Motor neuron (in vitro differentiated cells): ENCODE data around the gene MAML3. TPM values are rescaled to one million over a fixed set of nuclear protein-coding genes. Genes with fewer than 3 reads are reported as not detected.
A peak's percentile ranks its signal among the peaks of the same experiment; 100 is the strongest.

Experiments
- ATAC-seq, 8 experiments: fragments of 200-7000 bp; cut with Tn5 transposase; replicated peaks in 6 of 8; 2 replicates each; pipeline ENCODE4 v1.8.0; 2021; ENCODE audit warnings: mild to moderate bottlenecking in 8 of 8, moderate library complexity in 8 of 8
- H3K27ac ChIP-seq, 2 donors: fragments of 250-450 bp; sonication (Bioruptor Pico); 2 replicates each; pipeline ENCODE4 v1.9.0; 2021; ENCODE audit warnings: antibody characterized with exemption in 2 of 2, mild to moderate bottlenecking in 2 of 2, moderate library complexity in 1 of 2
- H3K4me1 ChIP-seq, 2 donors: fragments of 250-450 bp; sonication (Bioruptor Pico); replicated peaks in 1 of 2; 2 replicates each; pipeline ENCODE4 v1.6.1; 2021; ENCODE audit warnings: antibody characterized with exemption in 2 of 2, mild to moderate bottlenecking in 2 of 2, moderate library complexity in 1 of 2
- H3K4me3 ChIP-seq, 5 donors: fragments of 250-450 bp; sonication (Bioruptor Pico); 2 replicates each; pipeline ENCODE4 v1.9.0; 2021; ENCODE audit warnings: antibody characterized with exemption in 5 of 5, mild to moderate bottlenecking in 5 of 5, moderate library complexity in 4 of 5
- WGBS, 10 experiments: fragments of 450-650 bp; shearing (Covaris generic); methylation state at CpG; one replicate each; pipeline ENCODE4 v1.0.0; 2022; 5-methylcytosine and 5-hydroxymethylcytosine counted together
- in situ Hi-C, 9 experiments: fragments of 400-800 bp; cut with MboI; loops; one replicate each; pipeline ENCODE4 v1.15.0; 2021; ENCODE audit warnings: low sequenced_read_pairs in 9 of 9, low pct_unique_long_range_greater_than_20kb in 2 of 9; ENCODE audit not compliant: unreplicated experiment in 9 of 9
- total RNA-seq, 8 experiments: library from RNA; unstranded; fragments of 300-600 nt; gene quantifications; 2 replicates each; pipeline versions ENCODE4 v1.2.3 to v1.2.4, GENCODE V29; 2022

Gene MAML3
- total RNA-seq, 8 experiments from 2014 or later: 1.7 to 24.0 (median 12.9) TPM

- in situ Hi-C loops: loop anchor here in 1 of 9 experiments (25.0 kb wide), 1 partner anchor 437 kb away; no protein-coding TSS in a partner anchor
- no peaks in the 10 kb centered on the region for H3K4me1 ChIP-seq
- WGBS, 10 experiments: 25 to 100% (median 80%) methylated on average over 1 to 2 of the region's 2 CpGs; no CpG with 5 or more reads in 1 of the 10 experiments
- H3K27ac ChIP-seq: no peak overlapping the region
- no peak for ATAC-seq
- no peak overlapping the region for H3K4me3 ChIP-seq
Measured at GRCh38 chr4:140174543-140174942, 20.6 kb upstream of the MAML3 start.

DNA sequence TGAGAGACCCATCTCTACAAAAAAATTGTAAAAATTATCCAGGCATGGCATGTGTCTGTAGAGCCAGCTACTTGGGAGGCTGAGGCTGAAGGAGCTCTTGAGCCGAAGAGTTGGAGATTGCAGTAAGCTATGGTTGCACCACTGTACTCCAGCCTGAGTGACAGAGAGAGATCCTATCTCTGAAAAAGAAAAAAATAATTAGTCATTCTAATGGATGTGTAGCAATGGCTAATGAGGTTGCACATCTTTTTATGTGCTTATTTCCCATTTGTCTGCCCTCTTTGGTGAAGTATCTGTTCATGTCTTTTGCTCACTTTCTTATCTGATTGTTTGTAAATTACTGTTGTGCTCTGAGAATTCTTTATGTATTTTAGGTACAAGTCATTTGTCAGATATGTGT lies 19.0 kb upstream of the MAML3 start:
- 89 to 100% (median 100%) methylated on average over 1 of the region's 1 CpG; no CpG with 5 or more reads in 7 of the 10 experiments for WGBS, 10 experiments
- H3K27ac ChIP-seq: no peak overlapping the region
- no peaks in the 10 kb centered on the region for H3K4me1 ChIP-seq
- no peak for ATAC-seq
- in situ Hi-C loops: loop anchor here in 1 of 9 experiments (25.0 kb wide), 1 partner anchor 436 kb away; no protein-coding TSS in a partner anchor
- no peak overlapping the region for H3K4me3 ChIP-seq

DNA sequence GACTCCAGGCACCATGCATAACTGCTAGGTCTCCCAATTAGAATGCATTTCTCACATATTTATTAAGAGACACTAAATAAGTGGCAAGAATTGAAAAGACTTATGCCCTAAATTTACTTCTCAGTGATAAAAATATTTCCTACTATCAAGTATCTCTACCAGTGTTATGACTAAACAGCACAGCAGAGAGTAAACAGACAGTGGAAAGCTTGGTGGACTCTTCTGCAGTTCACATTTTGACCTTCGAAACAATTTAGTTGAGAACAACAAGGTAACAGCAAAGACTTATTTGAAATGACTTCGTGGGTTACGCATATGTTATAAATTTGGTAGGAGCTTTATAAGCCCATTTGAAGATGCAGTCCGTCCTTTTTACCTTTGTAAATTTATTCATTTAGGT lies 16.3 kb upstream of the MAML3 start:
- H3K4me1 ChIP-seq: no peaks in the 10 kb centered on the region
- ATAC-seq: no peak
- H3K27ac ChIP-seq: no peak overlapping the region
- WGBS, 10 experiments: 69 to 100% (median 84%) methylated on average over 1 to 4 of the region's 4 CpGs
- H3K4me3 ChIP-seq: no peak overlapping the region
- in situ Hi-C loops: loop anchor here in 1 of 9 experiments (25.0 kb wide), 1 partner anchor 433 kb away; no protein-coding TSS in a partner anchor

GRCh38 chr4:140168936-140169335 lies 15.0 kb upstream of the MAML3 start:
- no peaks in the 10 kb centered on the region for H3K4me1 ChIP-seq
- no peak for ATAC-seq
- WGBS, 10 experiments: 84 to 100% (median 97%) methylated on average over 2 to 5 of the region's 5 CpGs
- no peak overlapping the region for H3K27ac ChIP-seq
- H3K4me3 ChIP-seq: no peak overlapping the region
- in situ Hi-C loops: loop anchor here in 1 of 9 experiments (25.0 kb wide), 1 partner anchor 432 kb away; no protein-coding TSS in a partner anchor

GRCh38 chr4:140168474-140168873 lies 14.5 kb upstream of the MAML3 start:
- 80 to 100% (median 100%) methylated on average over 1 of the region's 1 CpG; no CpG with 5 or more reads in 5 of the 10 experiments for WGBS, 10 experiments
- H3K4me3 ChIP-seq: no peak overlapping the region

GRCh38 chr4:140163029-140163810 lies 9.2 kb upstream of the MAML3 start:
- in situ Hi-C loops: loop anchor here in 1 of 9 experiments (25.0 kb wide), 1 partner anchor 426 kb away; no protein-coding TSS in a partner anchor
- Histone ChIP-seq H3K4me3 (no peak overlapping the region), H3K27ac (peak overlapping the region in 1 of 2 donors; percentile 21), H3K4me1 (peaks cover 0 to 6% of the 10 kb centered on the region in 2 donors)
- 0 to 92% (median 33%) methylated on average over 1 to 5 of the region's 8 CpGs; no CpG with 5 or more reads in 1 of the 10 experiments for WGBS, 10 experiments
- ATAC-seq: peak in 7 of 8 experiments; percentile 21 to 87 (median 61)

More at GRCh38 chr4:140168474-140168873, 14.5 kb upstream of the MAML3 start:
- peak in 1 of 8 experiments; percentile 33 for ATAC-seq
- Histone ChIP-seq H3K4me1 (peaks cover 0 to under 1% of the 10 kb centered on the region in 2 donors), H3K27ac (no peak overlapping the region)
- in situ Hi-C loops: loop anchor here in 1 of 9 experiments (25.0 kb wide), 1 partner anchor 431 kb away; no protein-coding TSS in a partner anchor

DNA sequence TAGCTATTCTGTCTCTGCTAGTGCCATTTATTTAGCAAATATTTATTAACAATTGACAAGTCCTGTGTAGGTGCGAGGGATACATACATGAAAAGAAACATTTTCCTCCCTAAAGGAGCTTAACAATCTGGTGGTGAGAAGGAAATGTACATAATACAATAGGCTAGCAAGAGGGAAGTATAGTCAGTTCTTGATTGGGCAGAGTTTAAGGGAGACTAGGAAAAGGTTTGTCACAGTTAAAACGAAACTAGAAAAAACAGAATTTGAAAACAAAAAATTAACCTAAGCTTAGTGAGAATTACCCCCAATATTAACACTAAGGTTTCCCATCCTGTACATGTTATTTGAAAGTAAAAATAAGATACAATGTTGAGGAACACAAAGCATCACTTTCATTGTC lies 8.6 kb upstream of the MAML3 start:
- 58 to 100% (median 85%) methylated on average over 1 to 2 of the region's 2 CpGs for WGBS, 10 experiments
- in situ Hi-C loops: loop anchor here in 1 of 9 experiments (25.0 kb wide), 1 partner anchor 425 kb away; no protein-coding TSS in a partner anchor
- peak overlapping the region in 1 of 2 donors; percentile 1 for H3K27ac ChIP-seq
- H3K4me1 ChIP-seq: peaks cover 0 to 6% of the 10 kb centered on the region in 2 donors
- ATAC-seq: no peak
- no peak overlapping the region for H3K4me3 ChIP-seq

- no peak overlapping the region for H3K4me3 ChIP-seq
- peaks cover 3 to 6% of the 10 kb centered on the region in 2 donors for H3K4me1 ChIP-seq
- in situ Hi-C loops: loop anchor here in 3 of 9 experiments (5.0 to 25.0 kb wide), 4 partner anchors 94 to 424 kb away; no protein-coding TSS in a partner anchor
- no peak for ATAC-seq
- 70 to 100% (median 86%) methylated on average over 1 to 3 of the region's 3 CpGs; no CpG with 5 or more reads in 4 of the 10 experiments for whole genome bisulfite sequencing, 10 experiments
- H3K27ac ChIP-seq: no peak overlapping the region
Measured at GRCh38 chr4:140158365-140159030, 4.5 kb upstream of the MAML3 start.

- ATAC-seq: no peak
- peaks cover 0 to 3% of the 10 kb centered on the region in 2 donors for H3K4me1 ChIP-seq
- no peak overlapping the region for H3K4me3 ChIP-seq
- in situ Hi-C loops: loop anchor here in 3 of 9 experiments (5.0 to 25.0 kb wide), 4 partner anchors 95 to 423 kb away; no protein-coding TSS in a partner anchor
- 80 to 100% (median 95%) methylated on average over 1 to 2 of the region's 2 CpGs; no CpG with 5 or more reads in 2 of the 10 experiments for WGBS, 10 experiments
- H3K27ac ChIP-seq: no peak overlapping the region
Measured at GRCh38 chr4:140157341-140157740, 3.4 kb upstream of the MAML3 start.

GRCh38 chr4:140156529-140157171 lies 2.7 kb upstream of the MAML3 start:
- in situ Hi-C loops: loop anchor here in 3 of 9 experiments (5.0 to 25.0 kb wide), 4 partner anchors 96 to 422 kb away; no protein-coding TSS in a partner anchor

GRCh38 chr4:140154572-140154891 lies 548 bp upstream of the MAML3 start:
- no peak for ATAC-seq
- Histone ChIP-seq H3K4me3 (peak overlapping the region; percentile 55 to 90 (median 72)), H3K27ac (peak overlapping the region; percentile 94 to 97), H3K4me1 (peaks cover 0 to 3% of the 10 kb centered on the region in 2 donors)
- 75 to 93% (median 81%) methylated on average over 3 of the region's 3 CpGs; no CpG with 5 or more reads in 5 of the 10 experiments for WGBS, 10 experiments
- in situ Hi-C loops: loop anchor here in 2 of 9 experiments (10.0 to 25.0 kb wide), 3 partner anchors 100 to 420 kb away; no protein-coding TSS in a partner anchor

More at GRCh38 chr4:140156529-140157171, 2.7 kb upstream of the MAML3 start:
- ATAC-seq: no peak
- WGBS, 10 experiments: 21 to 100% (median 52%) methylated on average over 1 to 4 of the region's 4 CpGs; no CpG with 5 or more reads in 3 of the 10 experiments
- no peak overlapping the region for H3K27ac ChIP-seq
- H3K4me3 ChIP-seq: no peak overlapping the region
- peaks cover 0 to 3% of the 10 kb centered on the region in 2 donors for H3K4me1 ChIP-seq

GRCh38 chr4:140153419-140153717 lies 616 bp downstream of the MAML3 start:
- Histone ChIP-seq H3K4me3 (peak overlapping the region; percentile 55 to 90 (median 72)), H3K4me1 (peaks cover 7 to 15% of the 10 kb centered on the region in 2 donors), H3K27ac (peak overlapping the region; percentile 94 to 97)
- 0 to 6% (median 2%) methylated on average over 2 to 9 of the region's 14 CpGs; no CpG with 5 or more reads in 3 of the 10 experiments for WGBS, 10 experiments
- in situ Hi-C loops: loop anchor here in 2 of 9 experiments (10.0 to 25.0 kb wide), 3 partner anchors 101 to 419 kb away; no protein-coding TSS in a partner anchor
- no peak for ATAC-seq
